ENCODE results near the gene CLEC17A.
A peak's percentile ranks its signal among the peaks of the same experiment; 100 is the strongest.
"Not testable (repeated sequence)": the region's sequence is repeated elsewhere in the genome, so short reads cannot be mapped to it uniquely, and the experiment has no call there.

CLEC17A gene

GRCh38 chr19:14582894-14583340 lies at the start of gene CLEC17A:
Gene CLEC17A (plus strand): TSS chr19:14583084. CDS start chr19:14583161, 77 bp downstream.
- Histone ChIP-seq H3K36me3 (ENCODE audit: control insufficient read depth, insufficient read depth, low read length) (no peaks in the 10 kb centered on the region), H3K4me1 (ENCODE audit: control insufficient read depth, insufficient read depth, low read length) (no peaks in the 10 kb centered on the region; the same call in 1 of the 2 replicates), H3K9me3 (ENCODE audit: control insufficient read depth, insufficient read depth, low read depth, low read length) (no peaks in the 10 kb centered on the region), H3K27me3 (ENCODE audit: control insufficient read depth, insufficient read depth, low read length) (no peaks in the 10 kb centered on the region), H3K27ac (ENCODE audit: low read depth, low read length) (no peak within 1 kb of the TSS), H3K4me3 (ENCODE audit: low read depth, low read length) (no peak within 1 kb of the TSS), H3K9ac (ENCODE audit: low read length) (no peak within 1 kb of the TSS)

- Histone ChIP-seq H3K27me3 (ENCODE audit: control insufficient read depth, insufficient read depth, low read length) (no peaks in the 10 kb centered on the region), H3K36me3 (ENCODE audit: control insufficient read depth, insufficient read depth, low read length) (peaks cover 8% of the 10 kb centered on the region), H3K4me1 (ENCODE audit: control insufficient read depth, insufficient read depth, low read length) (peaks cover 8% of the 10 kb centered on the region; the same call in 1 of the 2 replicates), H3K4me3 (ENCODE audit: low read depth, low read length) (no peak overlapping the region), H3K27ac (ENCODE audit: low read depth, low read length) (no peak overlapping the region), H3K9ac (ENCODE audit: low read length) (no peak overlapping the region), H3K9me3 (ENCODE audit: control insufficient read depth, insufficient read depth, low read depth, low read length) (no peaks in the 10 kb centered on the region)
These were observed 49.4 kb upstream of the CLEC17A start for GRCh38 chr19:14533450-14533849.

GRCh38 chr19:14536926-14537692 lies 45.8 kb upstream of the CLEC17A start:
- no peaks in the 10 kb centered on the region for H3K9me3 ChIP-seq (ENCODE audit: control insufficient read depth, insufficient read depth, low read depth, low read length)
- H3K4me1 ChIP-seq (ENCODE audit: control insufficient read depth, insufficient read depth, low read length), result peaks cover 8% of the 10 kb centered on the region; the same call in 1 of the 2 replicates
- no peak overlapping the region for H3K27ac ChIP-seq (ENCODE audit: low read depth, low read length)
- H3K36me3 ChIP-seq (ENCODE audit: control insufficient read depth, insufficient read depth, low read length), result peaks cover 6% of the 10 kb centered on the region
- H3K9ac ChIP-seq (ENCODE audit: low read length), result no peak overlapping the region
- no peaks in the 10 kb centered on the region for H3K27me3 ChIP-seq (ENCODE audit: control insufficient read depth, insufficient read depth, low read length)
- peak overlapping the region; percentile 51 for H3K4me3 ChIP-seq (ENCODE audit: low read depth, low read length)

GRCh38 chr19:14540741-14541525 lies 42.0 kb upstream of the CLEC17A start:
- Histone ChIP-seq H3K4me3 (ENCODE audit: low read depth, low read length) (no peak overlapping the region), H3K27me3 (ENCODE audit: control insufficient read depth, insufficient read depth, low read length) (no peaks in the 10 kb centered on the region), H3K9ac (ENCODE audit: low read length) (no peak overlapping the region), H3K27ac (ENCODE audit: low read depth, low read length) (no peak overlapping the region), H3K4me1 (ENCODE audit: control insufficient read depth, insufficient read depth, low read length) (peaks cover 13% of the 10 kb centered on the region; the same call in 1 of the 2 replicates), H3K9me3 (ENCODE audit: control insufficient read depth, insufficient read depth, low read depth, low read length) (no peaks in the 10 kb centered on the region), H3K36me3 (ENCODE audit: control insufficient read depth, insufficient read depth, low read length) (no peaks in the 10 kb centered on the region)

- not testable (repeated sequence) for H3K4me1 ChIP-seq (ENCODE audit: control insufficient read depth, insufficient read depth, low read length); H3K9ac ChIP-seq (ENCODE audit: low read length); H3K27me3 ChIP-seq (ENCODE audit: control insufficient read depth, insufficient read depth, low read length); H3K27ac ChIP-seq (ENCODE audit: low read depth, low read length); H3K36me3 ChIP-seq (ENCODE audit: control insufficient read depth, insufficient read depth, low read length); H3K4me3 ChIP-seq (ENCODE audit: low read depth, low read length); H3K9me3 ChIP-seq (ENCODE audit: control insufficient read depth, insufficient read depth, low read depth, low read length)
These were observed 40.9 kb upstream of the CLEC17A start for GRCh38 chr19:14541979-14542378.

GRCh38 chr19:14542711-14543328 lies 40.1 kb upstream of the CLEC17A start:
- Histone ChIP-seq H3K9me3 (ENCODE audit: control insufficient read depth, insufficient read depth, low read depth, low read length) (no peaks in the 10 kb centered on the region), H3K4me3 (ENCODE audit: low read depth, low read length) (no peak overlapping the region), H3K4me1 (ENCODE audit: control insufficient read depth, insufficient read depth, low read length) (peaks cover 5% of the 10 kb centered on the region; the same call in 1 of the 2 replicates), H3K27me3 (ENCODE audit: control insufficient read depth, insufficient read depth, low read length) (no peaks in the 10 kb centered on the region), H3K36me3 (ENCODE audit: control insufficient read depth, insufficient read depth, low read length) (no peaks in the 10 kb centered on the region), H3K27ac (ENCODE audit: low read depth, low read length) (no peak overlapping the region), H3K9ac (ENCODE audit: low read length) (no peak overlapping the region)

GRCh38 chr19:14544047-14544446 lies 38.8 kb upstream of the CLEC17A start:
- H3K27me3 ChIP-seq (ENCODE audit: control insufficient read depth, insufficient read depth, low read length), result no peaks in the 10 kb centered on the region
- H3K27ac ChIP-seq (ENCODE audit: low read depth, low read length), result no peak overlapping the region
- no peaks in the 10 kb centered on the region for H3K9me3 ChIP-seq (ENCODE audit: control insufficient read depth, insufficient read depth, low read depth, low read length)
- peaks cover 4% of the 10 kb centered on the region; the same call in 1 of the 2 replicates for H3K36me3 ChIP-seq (ENCODE audit: control insufficient read depth, insufficient read depth, low read length)
- H3K4me1 ChIP-seq (ENCODE audit: control insufficient read depth, insufficient read depth, low read length), result peaks cover 5% of the 10 kb centered on the region; the same call in 1 of the 2 replicates
- no peak overlapping the region for H3K9ac ChIP-seq (ENCODE audit: low read length)
- no peak overlapping the region for H3K4me3 ChIP-seq (ENCODE audit: low read depth, low read length)

GRCh38 chr19:14544977-14545715 lies 37.7 kb upstream of the CLEC17A start:
- H3K4me3 ChIP-seq (ENCODE audit: low read depth, low read length), result no peak overlapping the region
- peaks cover 5% of the 10 kb centered on the region; the same call in 1 of the 2 replicates for H3K4me1 ChIP-seq (ENCODE audit: control insufficient read depth, insufficient read depth, low read length)
- H3K27ac ChIP-seq (ENCODE audit: low read depth, low read length), result no peak overlapping the region
- H3K9me3 ChIP-seq (ENCODE audit: control insufficient read depth, insufficient read depth, low read depth, low read length), result no peaks in the 10 kb centered on the region
- peaks cover 4% of the 10 kb centered on the region; the same call in 1 of the 2 replicates for H3K36me3 ChIP-seq (ENCODE audit: control insufficient read depth, insufficient read depth, low read length)
- no peaks in the 10 kb centered on the region for H3K27me3 ChIP-seq (ENCODE audit: control insufficient read depth, insufficient read depth, low read length)
- H3K9ac ChIP-seq (ENCODE audit: low read length), result no peak overlapping the region

- H3K4me1 ChIP-seq (ENCODE audit: control insufficient read depth, insufficient read depth, low read length), result peaks cover 9% of the 10 kb centered on the region; the same call in 1 of the 2 replicates
These were observed 37.2 kb upstream of the CLEC17A start for GRCh38 chr19:14545716-14546082.

GRCh38 chr19:14550201-14550754 lies 32.6 kb upstream of the CLEC17A start:
- no peak overlapping the region for H3K9ac ChIP-seq (ENCODE audit: low read length)
- H3K4me3 ChIP-seq (ENCODE audit: low read depth, low read length), result no peak overlapping the region

More at GRCh38 chr19:14545716-14546082, 37.2 kb upstream of the CLEC17A start:
- Histone ChIP-seq H3K27ac (ENCODE audit: low read depth, low read length) (no peak overlapping the region), H3K9ac (ENCODE audit: low read length) (no peak overlapping the region), H3K9me3 (ENCODE audit: control insufficient read depth, insufficient read depth, low read depth, low read length) (no peaks in the 10 kb centered on the region), H3K36me3 (ENCODE audit: control insufficient read depth, insufficient read depth, low read length) (peaks cover 4% of the 10 kb centered on the region; the same call in 1 of the 2 replicates), H3K27me3 (ENCODE audit: control insufficient read depth, insufficient read depth, low read length) (no peaks in the 10 kb centered on the region), H3K4me3 (ENCODE audit: low read depth, low read length) (no peak overlapping the region)

More at GRCh38 chr19:14550201-14550754, 32.6 kb upstream of the CLEC17A start:
- peaks cover 7% of the 10 kb centered on the region; the same call in 1 of the 2 replicates for H3K36me3 ChIP-seq (ENCODE audit: control insufficient read depth, insufficient read depth, low read length)
- H3K27ac ChIP-seq (ENCODE audit: low read depth, low read length), result no peak overlapping the region
- no peaks in the 10 kb centered on the region for H3K27me3 ChIP-seq (ENCODE audit: control insufficient read depth, insufficient read depth, low read length)
- no peaks in the 10 kb centered on the region for H3K9me3 ChIP-seq (ENCODE audit: control insufficient read depth, insufficient read depth, low read depth, low read length)
- peaks cover 13% of the 10 kb centered on the region for H3K4me1 ChIP-seq (ENCODE audit: control insufficient read depth, insufficient read depth, low read length)

Data from HUES6 (cell line).